Kidney epithelial cell (primary cell): ENCODE data around the gene RASGRP3. TPM values are rescaled to one million over a fixed set of nuclear protein-coding genes. Genes with fewer than 3 reads are reported as not detected.

Experiments used
- DNase-seq: peaks from one replicate; pipeline ENCODE4 v3.0.0-alpha.2; 2010; ENCODE audit warnings: low read depth
- H3K27me3 ChIP-seq: 2 replicates; pipeline ENCODE4 v1.6.0; 2011; ENCODE audit warnings: low read length; ENCODE audit not compliant: control insufficient read depth, insufficient read depth
- H3K36me3 ChIP-seq: 2 replicates; pipeline ENCODE4 v1.5.1; 2011; ENCODE audit warnings: low read length; ENCODE audit not compliant: control insufficient read depth, insufficient read depth
- H3K4me3 ChIP-seq: 2 replicates; pipeline ENCODE4 v1.5.1; 2011; ENCODE audit warnings: low read depth, mild to moderate bottlenecking, control low read depth, low read length
- total RNA-seq: library from RNA; depleted of rRNA; stranded (reverse); fragments of >200 nt; gene quantifications from 2 replicates; pipeline ENCODE4 v1.2.3, GENCODE V29; 2015
- TF ChIP-seq, protein P1 (sequence below): IDR thresholded peaks from 2 replicates; pipeline ENCODE4 v1.5.1; 2011; ENCODE audit warnings: mild to moderate bottlenecking, moderate library complexity, low read length, control low read depth, inconsistent platforms; ENCODE audit not compliant: insufficient read depth, poor library complexity, severe bottlenecking

RASGRP3 gene
- total RNA-seq, 1 donor from 2014 or later: 17.6 TPM

DNA sequence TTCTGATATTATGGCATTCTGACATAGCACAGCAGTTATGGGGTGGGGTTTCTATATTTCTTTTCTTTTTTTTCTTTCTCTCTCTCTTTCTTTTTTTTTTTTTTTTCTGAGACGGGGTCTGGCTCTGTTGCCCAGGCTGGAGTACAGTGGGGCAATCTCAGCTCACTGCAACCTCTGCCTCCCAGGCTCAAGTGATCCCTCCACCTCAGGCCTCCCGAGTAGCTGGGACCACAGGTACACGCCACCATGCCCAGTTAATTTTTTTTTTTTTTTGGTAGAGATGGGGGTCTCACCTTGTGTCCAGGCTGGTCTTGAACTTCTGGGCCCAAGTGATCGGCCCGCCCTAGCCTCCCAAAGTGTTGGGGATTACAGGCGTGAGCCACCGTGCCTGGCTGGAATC is 130.2 kb downstream of the RASGRP3 start:
- Histone ChIP-seq H3K4me3 (no peak overlapping the region), H3K36me3 (no peaks in the 10 kb centered on the region), H3K27me3 (no peaks in the 10 kb centered on the region)
- TF ChIP-seq, protein P1, sequence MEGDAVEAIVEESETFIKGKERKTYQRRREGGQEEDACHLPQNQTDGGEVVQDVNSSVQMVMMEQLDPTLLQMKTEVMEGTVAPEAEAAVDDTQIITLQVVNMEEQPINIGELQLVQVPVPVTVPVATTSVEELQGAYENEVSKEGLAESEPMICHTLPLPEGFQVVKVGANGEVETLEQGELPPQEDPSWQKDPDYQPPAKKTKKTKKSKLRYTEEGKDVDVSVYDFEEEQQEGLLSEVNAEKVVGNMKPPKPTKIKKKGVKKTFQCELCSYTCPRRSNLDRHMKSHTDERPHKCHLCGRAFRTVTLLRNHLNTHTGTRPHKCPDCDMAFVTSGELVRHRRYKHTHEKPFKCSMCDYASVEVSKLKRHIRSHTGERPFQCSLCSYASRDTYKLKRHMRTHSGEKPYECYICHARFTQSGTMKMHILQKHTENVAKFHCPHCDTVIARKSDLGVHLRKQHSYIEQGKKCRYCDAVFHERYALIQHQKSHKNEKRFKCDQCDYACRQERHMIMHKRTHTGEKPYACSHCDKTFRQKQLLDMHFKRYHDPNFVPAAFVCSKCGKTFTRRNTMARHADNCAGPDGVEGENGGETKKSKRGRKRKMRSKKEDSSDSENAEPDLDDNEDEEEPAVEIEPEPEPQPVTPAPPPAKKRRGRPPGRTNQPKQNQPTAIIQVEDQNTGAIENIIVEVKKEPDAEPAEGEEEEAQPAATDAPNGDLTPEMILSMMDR: no peak
- no peak for DNase-seq

DNA sequence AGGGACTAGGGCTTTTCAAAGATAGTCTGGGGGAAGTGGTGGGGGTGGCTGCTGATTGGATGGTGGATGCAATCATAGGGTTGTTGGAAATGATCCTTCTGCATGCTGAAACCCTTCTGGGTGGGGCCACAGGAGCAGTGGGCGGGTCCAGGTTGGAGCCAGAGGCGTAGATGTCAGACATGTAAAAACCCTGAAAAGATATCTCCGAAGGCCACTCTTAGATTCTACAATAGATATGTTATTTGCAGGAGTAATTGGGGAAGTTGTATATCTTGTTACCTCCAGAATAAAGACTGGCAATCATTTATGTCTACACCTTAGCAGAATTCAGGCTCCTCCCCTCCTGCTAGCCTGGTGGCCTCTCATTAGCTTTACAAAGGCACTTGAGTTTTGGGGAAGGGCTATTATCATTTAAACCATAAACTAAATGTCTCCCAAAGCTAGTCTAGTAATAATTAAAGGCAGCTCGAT is 130.8 kb downstream of the RASGRP3 start:
- Histone ChIP-seq H3K27me3 (no peaks in the 10 kb centered on the region), H3K36me3 (no peaks in the 10 kb centered on the region), H3K4me3 (no peak overlapping the region)
- TF ChIP-seq, protein P1: no peak
- DNase-seq: no peak

DNA sequence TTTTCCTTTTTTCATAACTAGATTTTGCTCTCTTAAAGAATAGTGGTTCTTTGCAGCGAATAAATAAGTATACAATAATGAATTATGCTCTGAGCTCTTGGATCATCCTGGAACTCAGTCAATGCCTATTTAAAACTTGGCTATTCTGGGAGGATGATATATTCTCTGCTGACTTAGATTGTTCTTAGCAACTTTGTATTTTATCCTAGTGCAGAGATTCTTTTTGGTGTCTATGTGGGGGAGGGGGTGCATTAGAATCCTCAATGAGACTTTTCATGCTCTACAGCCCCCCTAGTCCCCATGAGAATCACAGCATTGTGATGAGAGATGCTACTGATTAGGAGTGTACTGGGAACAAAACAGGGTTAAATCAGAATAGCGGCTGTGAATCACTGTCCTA is 131.5 kb downstream of the RASGRP3 start:
- Histone ChIP-seq H3K36me3 (no peaks in the 10 kb centered on the region), H3K4me3 (no peak overlapping the region), H3K27me3 (no peaks in the 10 kb centered on the region)
- TF ChIP-seq, protein P1: no peak
- no peak for DNase-seq

DNA sequence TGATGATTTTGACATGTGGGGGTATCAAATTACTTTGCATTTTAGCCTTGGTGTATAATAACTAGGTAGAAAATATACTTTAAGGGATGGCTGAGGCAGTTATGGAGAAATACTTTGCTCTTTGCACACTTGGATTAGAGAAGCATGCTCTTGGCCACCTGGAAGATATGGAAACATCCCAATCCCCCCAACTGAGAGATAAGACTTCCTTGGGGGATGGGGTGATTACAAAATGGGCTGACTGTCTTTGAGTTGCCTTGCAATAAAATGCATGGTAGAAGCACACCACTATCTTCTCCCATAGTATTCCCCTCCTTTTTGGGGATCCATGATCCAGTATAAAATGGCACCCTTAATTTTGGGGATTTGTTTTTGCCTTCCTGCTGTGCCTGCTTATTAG is 137.7 kb downstream of the RASGRP3 start:
- Histone ChIP-seq H3K27me3 (no peaks in the 10 kb centered on the region), H3K4me3 (no peak overlapping the region), H3K36me3 (no peaks in the 10 kb centered on the region)
- DNase-seq: no peak
- TF ChIP-seq, protein P1: no peak

Other genes starting within 250 kb of the RASGRP3 start
- 14.0 and 25.6 TPM in 2 replicates for gene FAM98A, start 122.7 kb downstream of the RASGRP3 start, total RNA-seq